ENCODE measurements around the gene ZFP90.
"Not testable (repeated sequence)": the region's sequence is repeated elsewhere in the genome, so short reads cannot be mapped to it uniquely, and the experiment has no call there.

Gene ZFP90

DNA sequence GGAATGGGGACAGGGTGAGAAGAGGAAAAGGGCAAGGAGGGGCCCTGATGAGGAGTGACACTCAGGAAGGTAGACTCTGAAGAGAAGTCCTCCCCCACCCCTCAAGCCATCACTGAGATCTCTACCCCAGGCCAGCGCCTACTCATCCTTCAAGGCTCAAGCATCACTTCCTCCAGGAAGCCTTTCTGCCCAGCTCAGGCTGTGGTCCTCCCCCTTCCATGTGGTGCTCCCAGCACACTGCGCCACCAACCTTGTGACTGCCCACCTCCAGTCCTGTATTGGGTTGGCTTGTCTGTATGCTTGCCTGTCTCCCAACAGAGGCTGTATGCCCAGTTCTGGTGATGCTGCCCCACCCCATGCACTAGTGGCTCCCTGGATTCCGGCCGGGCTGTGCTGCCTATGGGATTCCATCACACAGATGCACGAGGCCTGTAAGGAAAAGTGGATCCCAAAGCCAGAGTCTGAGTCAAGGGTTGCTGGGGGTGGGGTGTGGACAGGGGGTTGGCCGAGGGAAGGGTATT is 19.8 kb upstream of the ZFP90 start:
- DNase-seq, result no peak

DNA sequence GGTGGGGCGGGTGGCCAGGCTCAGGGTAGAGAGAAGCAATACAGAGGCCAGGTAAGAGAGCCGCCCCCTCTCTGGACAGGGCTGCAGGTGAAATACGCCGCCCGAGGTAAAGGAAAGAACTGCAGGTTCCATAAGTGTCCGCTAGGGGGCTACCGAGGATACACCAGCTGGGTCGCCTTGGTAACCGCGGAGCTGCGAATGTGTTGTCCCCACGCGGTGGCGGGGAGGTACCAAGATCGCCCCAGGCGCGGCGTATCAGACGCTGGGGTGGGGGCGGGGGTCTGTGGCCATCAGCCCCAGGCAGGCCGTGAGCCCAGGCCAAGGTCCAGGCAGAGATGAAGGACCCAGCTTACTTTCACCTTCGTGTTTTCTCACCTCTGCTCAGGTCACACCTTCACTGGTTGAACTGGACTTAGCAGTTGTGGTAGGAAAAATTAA is 18.4 kb upstream of the ZFP90 start:
- peak; percentile 84 for DNase-seq

GRCh38 chr16:68524069-68524820 is 14.8 kb upstream of the ZFP90 start:
- no peak for DNase-seq

DNA sequence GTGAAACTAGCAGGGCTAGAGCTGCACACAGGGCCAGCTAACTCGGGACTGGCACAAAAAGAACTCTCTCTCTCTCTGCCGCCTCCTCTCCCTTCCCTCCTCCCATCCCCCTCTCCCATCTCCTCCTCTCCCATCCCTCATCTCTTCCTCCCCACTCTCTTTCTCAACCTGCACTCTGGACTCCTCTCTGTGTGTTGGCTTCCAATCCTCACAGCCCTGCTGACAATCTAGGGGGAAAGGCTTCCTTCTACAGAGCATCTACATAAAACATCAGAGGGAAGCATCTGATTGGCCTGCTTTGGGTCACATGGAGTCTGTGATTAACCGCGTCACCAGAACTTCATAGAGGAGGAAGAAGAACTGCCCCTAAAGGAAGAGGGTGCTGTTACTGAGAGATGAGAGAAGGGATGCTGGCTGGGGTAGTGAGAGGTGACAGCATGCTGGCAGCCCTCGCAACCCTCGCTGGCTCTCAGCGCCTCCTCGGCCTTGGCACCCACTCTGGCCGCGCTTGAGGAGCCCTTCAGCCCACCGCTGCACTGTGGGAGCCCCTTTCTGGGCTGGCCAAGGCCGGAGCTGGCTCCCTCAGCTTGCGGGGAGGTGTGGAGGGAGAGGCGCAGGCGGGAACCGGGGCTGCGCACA is 12.8 kb upstream of the ZFP90 start:
- no peak for DNase-seq

DNA sequence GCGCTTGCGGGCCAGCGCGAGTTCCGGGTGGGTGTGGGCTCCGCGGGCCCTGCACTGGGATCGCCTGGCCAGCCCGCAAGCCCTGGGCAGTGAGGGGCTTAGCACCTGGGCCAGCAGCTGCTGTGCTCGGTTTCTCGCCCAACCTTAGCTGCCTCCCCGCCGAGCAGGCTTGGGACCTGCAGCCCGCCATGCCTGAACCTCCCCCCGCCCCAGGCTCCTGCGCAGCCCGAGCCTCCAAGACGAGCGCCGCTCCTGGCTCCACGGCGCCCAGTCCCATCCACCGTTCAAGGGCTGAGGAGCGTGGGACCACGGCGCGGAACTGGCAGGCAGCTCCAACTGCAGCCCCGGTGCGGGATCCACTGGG is 12.3 kb upstream of the ZFP90 start:
- no peak for DNase-seq

GRCh38 chr16:68528233-68528632 is 10.9 kb upstream of the ZFP90 start:
- no peak for DNase-seq

GRCh38 chr16:68528686-68529379 is 10.3 kb upstream of the ZFP90 start:
- peak; percentile 74 for DNase-seq

GRCh38 chr16:68529608-68529930 is 9.5 kb upstream of the ZFP90 start:
- no peak for DNase-seq

DNA sequence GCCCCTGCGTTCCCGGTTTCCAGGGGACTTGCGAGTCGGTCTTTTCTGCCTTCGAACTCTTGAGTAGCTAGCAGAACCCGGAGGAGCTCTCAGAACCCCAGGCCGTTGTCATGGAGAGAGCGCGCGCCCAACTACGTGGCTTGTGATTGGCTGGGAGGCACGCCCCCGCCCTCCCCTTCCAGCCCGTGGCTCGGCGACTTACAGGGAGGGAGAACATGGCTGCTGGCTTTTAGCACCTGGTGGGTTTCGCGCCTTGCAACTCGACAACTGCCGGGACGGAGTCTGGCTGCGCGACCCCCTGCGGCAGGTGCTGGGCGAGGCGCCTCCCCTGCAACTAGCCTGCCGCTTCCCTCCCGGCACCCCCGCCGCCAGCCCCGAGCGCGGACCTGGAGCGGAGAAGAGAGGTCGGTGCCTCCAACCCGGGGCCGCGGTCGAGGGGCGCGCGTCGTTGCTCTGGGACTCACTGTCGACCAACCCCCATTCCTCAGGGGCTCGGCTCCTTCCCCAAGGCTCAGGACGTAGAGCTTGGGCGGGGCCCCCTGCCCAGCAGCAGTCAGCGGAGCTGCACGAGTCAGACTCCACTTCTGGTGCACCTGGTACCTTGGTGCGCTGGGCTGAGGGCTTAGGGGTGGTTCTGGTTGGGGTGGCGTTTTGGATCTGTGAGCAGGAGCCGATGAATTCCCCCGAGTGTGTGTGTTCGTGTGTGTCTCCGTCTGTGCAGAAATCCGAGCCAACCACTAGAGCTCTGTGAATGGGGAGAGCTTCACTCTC is 9.0 kb upstream of the ZFP90 start:
- peak; percentile 87 for DNase-seq

GRCh38 chr16:68533937-68534336 is 5.2 kb upstream of the ZFP90 start:
- no peak for DNase-seq

DNA sequence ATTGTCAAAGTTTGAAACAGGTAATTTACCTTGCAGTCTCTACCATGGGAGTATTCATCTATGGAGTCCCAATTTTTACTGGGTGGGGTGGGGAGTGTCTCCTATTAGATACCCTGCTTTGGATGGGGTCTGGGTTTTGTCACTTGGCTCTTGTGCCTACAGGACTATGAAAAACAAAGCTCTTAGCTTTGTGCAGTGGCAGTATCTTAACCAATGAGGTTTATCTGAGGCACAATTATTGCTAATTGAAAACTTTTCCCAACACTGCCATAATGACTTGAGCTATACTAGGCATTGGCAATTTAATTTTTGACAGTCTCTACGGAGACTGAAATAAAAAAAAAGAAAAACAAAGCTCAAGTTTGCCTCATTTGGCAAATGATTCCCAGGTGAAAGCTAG is 3.8 kb upstream of the ZFP90 start:
- no peak for DNase-seq

GRCh38 chr16:68539711-68540239 is 684 bp downstream of the ZFP90 start:
- DNase-seq, result peak; percentile 33

DNA sequence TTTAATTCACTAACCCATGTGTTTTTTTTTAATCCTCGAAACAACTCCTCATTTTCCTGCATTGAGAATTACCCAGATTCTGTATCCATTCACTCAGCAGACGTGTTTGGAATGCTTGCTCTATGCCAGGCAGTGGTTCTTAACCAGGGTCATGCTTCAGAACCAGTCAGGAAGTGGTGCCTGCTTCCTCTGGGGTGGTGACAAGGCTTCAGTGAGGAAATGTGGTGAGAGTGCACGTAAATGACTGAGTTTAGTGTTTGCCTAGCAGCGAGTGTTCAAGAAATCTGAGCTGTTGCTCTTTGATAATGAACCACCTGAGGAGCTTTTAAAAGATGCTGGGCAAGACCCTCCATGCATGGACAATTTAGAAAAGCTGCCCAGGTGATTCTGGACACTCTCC is 9.9 kb downstream of the ZFP90 start:
- no peak for DNase-seq

DNA sequence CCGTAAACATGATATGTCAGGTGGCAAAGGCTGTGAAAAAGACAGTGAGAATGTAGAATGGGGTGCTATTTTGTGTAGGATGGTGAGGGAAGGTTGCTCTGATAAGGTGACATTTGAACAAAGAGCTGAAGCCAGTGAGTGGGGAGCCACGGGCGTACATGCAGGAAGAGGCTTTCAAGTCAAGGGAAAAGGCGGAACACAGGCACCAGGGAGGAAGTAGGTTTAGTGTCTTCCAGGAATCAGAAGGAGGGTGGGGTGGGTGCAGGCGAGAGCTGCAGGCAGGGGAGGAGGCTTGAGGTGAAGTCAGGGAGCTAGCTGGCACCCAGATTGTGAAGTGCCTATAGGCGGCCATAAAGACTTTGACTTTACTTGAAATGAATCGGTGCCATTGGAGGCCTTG is 14.1 kb downstream of the ZFP90 start:
- DNase-seq, result no peak

DNA sequence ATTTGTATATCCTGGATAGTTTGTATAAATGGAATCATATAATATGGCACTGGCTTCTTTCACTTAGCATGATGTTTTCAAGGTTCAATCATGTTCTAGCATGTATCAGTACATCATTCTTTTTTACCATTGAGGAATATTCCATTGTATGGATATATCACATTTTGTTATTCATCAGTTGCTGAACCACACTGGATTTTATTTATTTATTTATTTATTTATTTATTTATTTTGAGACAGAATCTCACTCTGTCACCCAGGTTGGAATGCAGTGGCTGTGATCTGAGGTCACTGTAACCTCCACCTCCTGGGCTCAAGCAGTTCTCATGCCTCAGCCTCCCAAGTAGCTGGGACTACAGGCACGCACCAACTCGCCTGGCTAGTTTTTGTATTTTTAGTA is 21.2 kb downstream of the ZFP90 start:
- not testable (repeated sequence) for DNase-seq

DNA sequence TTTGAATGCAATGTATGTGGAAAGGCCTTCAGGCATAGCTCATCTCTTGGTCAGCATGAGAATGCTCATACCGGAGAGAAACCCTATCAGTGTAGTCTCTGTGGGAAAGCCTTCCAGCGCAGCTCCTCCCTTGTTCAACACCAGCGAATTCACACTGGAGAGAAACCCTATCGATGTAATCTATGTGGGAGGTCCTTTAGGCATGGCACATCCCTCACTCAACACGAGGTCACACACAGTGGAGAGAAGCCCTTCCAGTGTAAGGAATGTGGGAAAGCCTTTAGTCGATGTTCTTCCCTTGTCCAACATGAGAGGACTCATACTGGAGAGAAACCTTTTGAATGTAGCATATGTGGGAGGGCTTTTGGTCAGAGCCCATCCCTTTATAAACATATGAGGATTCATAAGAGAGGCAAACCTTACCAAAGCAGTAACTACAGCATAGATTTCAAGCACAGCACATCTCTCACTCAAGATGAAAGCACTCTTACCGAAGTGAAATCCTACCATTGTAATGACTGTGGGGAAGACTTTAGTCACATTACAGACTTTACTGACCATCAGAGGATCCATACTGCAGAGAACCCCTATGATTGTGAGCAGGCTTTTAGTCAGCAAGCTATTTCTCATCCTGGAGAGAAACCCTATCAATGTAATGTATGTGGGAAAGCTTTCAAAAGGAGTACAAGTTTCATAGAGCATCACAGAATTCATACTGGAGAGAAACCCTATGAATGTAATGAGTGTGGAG is 24.7 kb downstream of the ZFP90 start:
- no peak for DNase-seq

DNA sequence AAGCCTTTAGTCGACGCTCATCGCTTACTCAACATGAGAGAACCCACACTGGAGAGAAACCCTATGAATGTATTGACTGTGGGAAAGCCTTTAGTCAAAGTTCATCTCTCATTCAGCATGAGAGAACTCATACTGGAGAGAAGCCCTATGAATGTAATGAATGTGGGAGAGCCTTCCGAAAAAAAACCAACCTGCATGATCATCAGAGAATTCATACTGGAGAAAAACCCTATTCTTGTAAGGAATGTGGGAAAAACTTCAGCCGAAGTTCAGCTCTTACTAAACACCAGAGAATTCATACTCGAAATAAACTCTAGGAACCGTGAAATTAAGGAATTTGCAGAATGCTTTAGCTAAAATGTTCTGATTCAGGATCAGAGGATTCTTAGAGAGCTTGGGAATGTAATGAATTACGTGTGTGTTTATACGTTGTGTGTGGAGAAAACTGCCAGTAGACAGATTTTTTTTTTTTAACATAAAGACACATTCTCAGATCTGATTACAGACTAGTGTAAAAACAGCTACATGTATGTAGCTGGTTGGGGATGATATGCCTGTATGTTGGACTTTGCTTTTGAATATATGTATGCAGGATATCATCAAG is 25.4 kb downstream of the ZFP90 start:
- no peak for DNase-seq

- DNase-seq, result no peak
Measured at GRCh38 chr16:68574479-68574878, 35.4 kb downstream of the ZFP90 start.

- no peak for DNase-seq
Measured at GRCh38 chr16:68575082-68575481, 36.0 kb downstream of the ZFP90 start.

DNA sequence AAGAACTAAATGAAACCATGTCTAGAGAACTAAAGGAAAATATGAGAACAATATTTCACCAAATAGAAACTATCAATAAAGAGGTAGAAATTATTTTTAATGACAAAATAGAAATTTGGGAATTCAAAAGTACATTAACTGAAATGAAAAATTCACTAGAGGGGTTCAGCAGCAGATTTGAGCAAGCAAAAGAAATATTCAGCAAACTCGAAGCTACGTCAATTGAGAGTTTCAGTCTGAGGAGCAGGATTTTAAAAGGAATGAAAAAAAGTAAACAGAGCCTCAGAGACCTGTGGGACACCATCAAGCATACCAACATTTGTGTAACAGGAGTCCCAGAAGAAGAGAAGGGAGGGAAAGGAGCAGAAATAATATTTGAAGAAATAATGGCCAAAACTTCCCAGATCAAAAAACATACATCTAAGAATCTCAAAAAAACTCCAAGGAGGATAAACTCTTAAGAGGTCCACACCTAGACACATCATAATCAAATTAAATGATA is 38.3 kb downstream of the ZFP90 start:
- DNase-seq, result no peak

GRCh38 chr16:68590201-68590994 is 51.3 kb downstream of the ZFP90 start:
- no peak for DNase-seq
